Cardiac muscle cell (in vitro differentiated cells and primary cell): ENCODE data around the gene BMPER. TPM values are rescaled to one million over a fixed set of nuclear protein-coding genes. Genes with fewer than 3 reads are reported as not detected.

Source experiments
- DNase-seq, 2 donors: peaks; one replicate each; pipeline versions ENCODE4 v3.0.0 to v3.0.0-alpha.2; 2010 to 2017; ENCODE audit warnings: low read depth in 1 of 2, low spot score in 1 of 2
- H3K27ac ChIP-seq: fragments of 200-600 bp; sonication (generic); 2 replicates; pipeline ENCODE4 v1.5.1; 2016
- H3K27me3 ChIP-seq: fragments of 200-600 bp; sonication (generic); 2 replicates; pipeline ENCODE4 v1.6.0; 2016; ENCODE audit warnings: control low read depth
- H3K36me3 ChIP-seq: fragments of 200-600 bp; sonication (generic); 2 replicates; pipeline ENCODE4 v1.5.1; 2016; ENCODE audit warnings: control low read depth
- H3K4me1 ChIP-seq: fragments of 200-600 bp; sonication (generic); 2 replicates; pipeline ENCODE4 v1.8.1; 2017; ENCODE audit warnings: low read depth, mild to moderate bottlenecking, mixed run types
- H3K4me3 ChIP-seq: fragments of 200-600 bp; sonication (generic); 2 replicates; pipeline ENCODE4 v1.5.1; 2016; ENCODE audit warnings: mild to moderate bottlenecking
- H3K9me3 ChIP-seq: fragments of 200-600 bp; sonication (generic); 2 replicates; pipeline ENCODE4 v1.5.1; 2017; ENCODE audit warnings: low read depth, mild to moderate bottlenecking, control low read depth
- polyA plus RNA-seq: library from polyadenylated mRNA; unstranded; fragments of >200 nt; fragmentation: Nextera tagmentation; extraction: Ambion mirVana; gene quantifications from 2 replicates; pipeline ENCODE4 v1.2.1, GENCODE V29; 2016
- total RNA-seq: library from RNA; depleted of rRNA; stranded (reverse); fragments of >200 nt; gene quantifications from 2 replicates; pipeline ENCODE4 v1.2.3, GENCODE V29; 2016
- TF ChIP-seq, protein P1 (sequence below): IDR thresholded peaks from 2 replicates; pipeline ENCODE4 v1.5.1; 2012; ENCODE audit warnings: low read depth, mild to moderate bottlenecking, low read length

BMPER gene
- total and polyA plus RNA-seq, 2 experiments from 2014 or later: 53.6 to 138 TPM

DNA sequence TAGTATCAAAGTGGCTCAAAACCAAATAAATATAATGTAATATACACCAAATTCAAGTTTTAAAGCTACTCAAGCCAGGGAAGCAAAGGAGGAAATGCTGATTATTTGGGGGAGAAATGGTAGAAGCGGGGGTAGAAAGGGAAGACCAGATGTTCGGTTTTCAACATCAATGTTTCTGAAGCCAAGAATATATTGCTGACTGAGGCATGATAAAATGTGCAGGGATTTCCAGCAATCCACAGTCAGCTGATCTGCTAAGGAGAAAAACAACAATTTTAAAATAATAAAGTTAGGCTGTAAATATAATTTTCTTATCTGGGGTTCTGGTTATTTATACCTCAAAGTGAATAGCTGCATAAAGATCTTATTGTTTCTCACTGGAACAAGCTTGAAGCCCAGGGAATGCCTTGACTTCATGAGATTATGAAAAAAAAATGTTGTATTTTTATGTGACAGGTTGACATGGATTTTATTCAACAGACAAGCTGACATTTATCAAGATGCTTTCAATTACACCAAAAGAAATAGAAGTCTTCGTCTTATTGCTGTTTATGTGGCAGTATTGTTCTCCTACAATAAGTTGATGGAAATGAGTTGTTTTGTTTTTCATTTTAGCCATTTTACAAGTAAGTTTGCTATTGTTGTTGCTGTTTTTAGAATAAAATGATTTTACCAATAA is 28.6 kb upstream of the BMPER start:
- peak in 1 of 2 donors; percentile 76 for DNase-seq
- no peak overlapping the region for H3K4me3 ChIP-seq
- H3K4me1 ChIP-seq: peaks cover 12% of the 10 kb centered on the region
- TF ChIP-seq, protein P1, sequence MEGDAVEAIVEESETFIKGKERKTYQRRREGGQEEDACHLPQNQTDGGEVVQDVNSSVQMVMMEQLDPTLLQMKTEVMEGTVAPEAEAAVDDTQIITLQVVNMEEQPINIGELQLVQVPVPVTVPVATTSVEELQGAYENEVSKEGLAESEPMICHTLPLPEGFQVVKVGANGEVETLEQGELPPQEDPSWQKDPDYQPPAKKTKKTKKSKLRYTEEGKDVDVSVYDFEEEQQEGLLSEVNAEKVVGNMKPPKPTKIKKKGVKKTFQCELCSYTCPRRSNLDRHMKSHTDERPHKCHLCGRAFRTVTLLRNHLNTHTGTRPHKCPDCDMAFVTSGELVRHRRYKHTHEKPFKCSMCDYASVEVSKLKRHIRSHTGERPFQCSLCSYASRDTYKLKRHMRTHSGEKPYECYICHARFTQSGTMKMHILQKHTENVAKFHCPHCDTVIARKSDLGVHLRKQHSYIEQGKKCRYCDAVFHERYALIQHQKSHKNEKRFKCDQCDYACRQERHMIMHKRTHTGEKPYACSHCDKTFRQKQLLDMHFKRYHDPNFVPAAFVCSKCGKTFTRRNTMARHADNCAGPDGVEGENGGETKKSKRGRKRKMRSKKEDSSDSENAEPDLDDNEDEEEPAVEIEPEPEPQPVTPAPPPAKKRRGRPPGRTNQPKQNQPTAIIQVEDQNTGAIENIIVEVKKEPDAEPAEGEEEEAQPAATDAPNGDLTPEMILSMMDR: no peak
- no peak overlapping the region for H3K27ac ChIP-seq
- H3K9me3 ChIP-seq: no peaks in the 10 kb centered on the region
- no peaks in the 10 kb centered on the region for H3K36me3 ChIP-seq
- no peaks in the 10 kb centered on the region for H3K27me3 ChIP-seq

DNA sequence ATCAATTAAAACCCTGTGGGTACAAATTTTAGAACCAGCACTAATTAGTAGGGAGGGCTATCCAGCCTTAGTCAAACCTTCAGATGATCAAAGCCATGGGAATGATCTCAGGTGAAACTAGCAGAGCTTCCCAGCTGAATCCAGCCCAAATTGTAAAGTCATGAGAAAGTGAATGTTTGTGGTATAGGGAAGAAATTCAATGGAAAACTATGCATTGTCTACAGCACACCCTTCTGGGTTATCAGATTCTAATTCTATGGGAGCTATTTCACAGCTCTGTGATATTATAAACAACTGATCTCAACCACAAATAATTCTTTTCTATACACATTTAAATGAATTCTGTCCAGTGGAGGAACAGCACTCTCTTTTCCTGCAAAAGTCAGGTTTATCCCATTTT is 24.6 kb upstream of the BMPER start:
- TF ChIP-seq, protein P1: no peak
- no peaks in the 10 kb centered on the region for H3K27me3 ChIP-seq
- no peak overlapping the region for H3K27ac ChIP-seq
- no peaks in the 10 kb centered on the region for H3K36me3 ChIP-seq
- no peaks in the 10 kb centered on the region for H3K9me3 ChIP-seq
- DNase-seq: no peak
- H3K4me3 ChIP-seq: no peak overlapping the region
- H3K4me1 ChIP-seq: peaks cover 7% of the 10 kb centered on the region

DNA sequence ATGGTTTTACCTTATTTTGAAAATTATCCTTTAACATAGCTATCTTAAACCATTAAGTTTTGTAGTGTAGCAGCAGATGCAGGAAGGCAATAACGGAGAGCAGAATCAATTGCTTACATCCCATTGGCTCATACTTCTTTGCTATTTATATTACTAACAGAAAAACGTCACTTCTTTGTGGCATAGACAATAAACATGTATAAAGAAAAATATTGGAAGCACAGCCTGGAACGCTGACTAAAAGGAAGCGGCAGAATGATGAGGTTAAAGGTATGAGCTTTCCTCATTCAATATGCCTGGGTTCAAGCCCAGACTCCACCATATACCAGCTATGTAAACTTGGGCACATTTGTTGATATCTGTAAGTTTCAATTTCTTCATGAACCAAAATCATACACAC is 24.0 kb upstream of the BMPER start:
- Histone ChIP-seq H3K4me3 (no peak overlapping the region), H3K36me3 (no peaks in the 10 kb centered on the region), H3K27ac (no peak overlapping the region), H3K9me3 (no peaks in the 10 kb centered on the region), H3K27me3 (no peaks in the 10 kb centered on the region), H3K4me1 (peaks cover 9% of the 10 kb centered on the region)
- no peak for DNase-seq
- TF ChIP-seq, protein P1: no peak

DNA sequence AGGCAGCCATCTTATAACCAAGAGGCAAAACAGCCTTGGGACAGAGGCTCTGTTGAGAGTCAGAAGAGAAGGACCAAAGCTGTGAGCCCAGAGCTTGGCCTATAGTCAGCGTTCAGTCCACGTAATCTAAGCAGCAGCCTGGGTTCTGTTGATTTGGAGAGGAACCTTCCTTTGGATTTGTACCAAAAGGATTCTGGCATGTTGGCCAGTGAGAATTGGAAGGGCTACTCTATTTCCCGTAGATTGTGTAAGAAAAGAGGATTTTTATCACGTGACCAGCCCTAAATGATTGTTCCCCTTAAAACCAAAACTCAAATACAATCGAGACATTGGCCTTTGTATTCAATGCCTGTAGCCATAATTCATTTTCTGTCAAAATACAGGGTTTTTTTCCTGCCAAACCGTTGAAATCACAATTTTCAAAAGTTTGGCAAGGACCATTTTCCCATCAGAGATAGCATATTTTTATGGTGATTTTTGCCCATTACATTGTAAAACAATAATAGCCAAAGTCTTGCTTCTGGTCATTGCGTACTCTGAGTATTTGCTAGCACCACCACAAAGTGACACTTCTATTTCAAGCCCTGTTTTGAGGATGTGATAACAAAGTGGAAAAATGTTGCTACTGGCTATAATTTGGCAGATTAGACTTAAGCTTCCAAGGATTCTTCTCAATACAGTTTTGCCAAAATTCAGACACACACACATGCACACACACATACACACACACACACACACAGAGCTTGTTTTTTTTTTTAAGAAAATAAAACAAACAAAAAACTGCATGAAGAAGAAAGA is 23.1 kb upstream of the BMPER start:
- DNase-seq: peak in 1 of 2 donors; percentile 91
- no peaks in the 10 kb centered on the region for H3K9me3 ChIP-seq
- H3K27ac ChIP-seq: no peak overlapping the region
- peaks cover 17% of the 10 kb centered on the region for H3K4me1 ChIP-seq
- no peak overlapping the region for H3K4me3 ChIP-seq
- no peaks in the 10 kb centered on the region for H3K27me3 ChIP-seq
- TF ChIP-seq, protein P1: no peak
- no peaks in the 10 kb centered on the region for H3K36me3 ChIP-seq

DNA sequence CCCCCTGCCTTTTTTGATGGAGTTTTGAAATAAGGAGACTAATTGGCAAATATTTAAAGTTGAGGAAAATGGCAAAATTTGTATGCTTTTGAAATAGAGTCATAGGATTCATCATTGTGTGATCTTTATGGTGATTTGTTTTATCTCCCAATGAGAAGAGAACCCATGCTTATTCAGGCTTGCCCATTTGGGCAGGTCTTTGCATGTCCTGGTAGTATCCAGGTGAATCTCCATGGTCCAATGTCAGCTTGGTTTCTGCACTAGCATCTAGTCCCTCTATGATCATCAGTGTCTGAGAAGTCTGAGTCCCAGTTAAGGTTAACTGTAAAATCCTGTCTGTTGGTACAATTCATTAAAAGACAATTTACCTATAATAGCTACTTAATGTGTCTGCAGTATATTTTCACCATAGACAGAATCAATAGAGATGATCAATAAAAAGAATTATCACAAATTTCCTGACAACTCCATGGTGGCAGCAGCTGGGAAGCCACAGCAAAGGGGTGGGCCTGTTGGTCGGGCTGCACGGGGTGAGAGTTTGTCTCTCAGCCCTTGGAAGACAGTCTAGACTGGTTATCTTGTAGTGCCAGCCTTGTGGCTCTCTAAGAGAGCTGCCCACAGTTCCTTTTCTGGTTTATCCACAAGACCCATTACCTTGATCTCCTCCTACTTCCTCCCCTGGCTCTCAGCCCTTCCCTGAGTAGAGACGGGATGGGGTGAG is 22.2 kb upstream of the BMPER start:
- Histone ChIP-seq H3K4me1 (peaks cover 26% of the 10 kb centered on the region), H3K4me3 (no peak overlapping the region), H3K27ac (no peak overlapping the region), H3K27me3 (no peaks in the 10 kb centered on the region), H3K36me3 (no peaks in the 10 kb centered on the region), H3K9me3 (no peaks in the 10 kb centered on the region)
- TF ChIP-seq, protein P1: no peak
- DNase-seq: no peak
